ENCODE data around the gene NR4A1. TPM values are rescaled to one million over a fixed set of nuclear protein-coding genes. Genes with fewer than 3 reads are reported as not detected.

The NR4A1 gene
- total RNA-seq, 1 experiment from 2014 or later: 2.5 TPM

DNA sequence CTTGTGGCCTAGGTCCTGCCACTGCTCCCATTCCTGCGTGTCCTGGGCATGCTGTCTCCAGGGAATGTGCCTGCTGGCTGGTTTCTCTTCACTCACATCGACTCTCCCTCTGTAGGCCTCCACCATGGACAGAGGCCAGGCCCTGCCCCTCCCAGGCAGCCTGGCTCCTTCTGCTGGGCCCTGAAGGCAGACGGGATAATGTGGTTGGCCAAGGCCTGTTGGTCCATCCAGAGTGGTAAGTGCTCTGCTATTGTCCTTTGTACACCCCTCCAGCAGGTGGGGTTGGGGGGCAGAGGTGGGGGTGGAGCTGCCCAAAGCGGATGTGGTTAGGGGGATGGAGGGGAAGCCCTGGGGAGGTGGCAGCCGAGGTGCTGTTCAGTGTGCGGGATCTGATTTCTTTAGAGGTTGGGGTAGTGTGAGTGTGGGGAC lies 9.5 kb upstream of the NR4A1 start:
- DNase-seq (ENCODE audit: low read depth): peak; percentile 43

DNA sequence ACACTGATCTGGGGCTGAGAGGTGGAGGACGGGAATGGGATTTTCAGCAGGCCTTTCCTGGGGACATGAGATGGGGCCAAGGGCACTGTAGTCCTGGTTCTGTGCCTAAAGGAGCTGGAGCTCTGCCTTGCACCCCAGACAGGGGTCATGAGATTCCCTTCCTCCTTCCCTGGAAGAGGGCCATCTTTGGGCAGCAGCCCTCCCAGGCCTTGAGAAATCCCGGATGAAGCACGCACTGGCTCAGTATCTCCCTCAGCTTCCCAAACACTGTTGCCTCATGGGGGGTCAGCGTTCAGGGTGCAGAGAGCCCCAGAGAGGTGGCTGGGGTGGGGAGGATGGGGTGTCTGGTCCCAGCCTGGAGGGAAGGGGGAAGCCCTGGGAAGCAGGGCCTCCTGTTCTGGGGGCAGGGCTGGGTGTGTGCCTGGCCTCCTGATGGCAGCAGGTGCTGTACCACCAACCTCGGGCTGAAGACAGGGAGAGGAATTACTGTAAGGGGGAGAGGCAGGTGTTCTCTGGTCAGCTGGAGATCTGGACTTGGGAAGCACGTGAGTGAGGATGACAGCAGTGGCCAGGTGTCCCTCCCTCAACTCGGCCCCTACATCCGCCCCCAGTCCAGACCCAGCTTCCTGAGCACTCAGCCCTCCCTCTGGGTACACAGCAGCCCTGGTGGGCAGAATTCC lies 8.4 kb upstream of the NR4A1 start:
- no peak for DNase-seq (ENCODE audit: low read depth)

DNA sequence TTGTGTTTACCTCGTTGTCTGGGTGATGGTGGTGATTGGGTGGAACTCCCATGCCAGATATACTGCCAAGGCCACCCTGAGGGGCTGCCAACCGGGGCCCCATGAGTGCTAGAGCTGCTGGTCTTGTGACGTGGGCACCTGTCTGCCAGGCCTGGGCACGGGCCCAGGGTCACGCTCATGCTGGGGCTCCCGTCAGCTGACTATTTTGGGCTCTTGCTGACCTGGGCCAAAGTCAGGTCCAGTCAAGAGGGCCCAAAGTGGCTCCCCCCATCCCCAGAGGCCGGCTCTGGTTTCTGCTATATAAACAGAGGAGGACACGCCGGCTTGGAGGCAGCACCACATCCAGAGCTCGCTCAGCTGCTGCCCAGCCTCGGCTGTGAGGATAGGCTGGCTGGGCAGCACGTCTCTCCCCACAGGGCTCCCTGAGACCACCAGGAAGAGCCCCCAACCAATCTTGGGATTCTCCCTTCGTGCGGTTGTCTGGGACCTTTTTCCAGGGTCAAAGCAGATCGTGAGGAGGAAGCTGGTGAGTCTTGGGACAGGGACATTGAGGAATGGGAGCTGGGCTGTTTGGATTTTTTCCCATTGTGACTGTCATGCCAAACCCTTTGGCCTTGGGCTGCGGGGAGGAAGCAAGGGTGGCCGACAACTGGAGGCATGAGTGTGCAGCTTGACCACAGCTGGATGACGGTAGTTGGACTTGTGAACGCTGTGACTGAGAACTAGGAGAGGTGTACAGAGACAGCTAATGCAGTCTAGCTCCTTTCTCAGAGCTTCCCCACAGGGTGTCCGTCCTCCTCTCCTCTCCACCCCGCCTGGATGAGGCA lies 7.6 kb upstream of the NR4A1 start:
- DNase-seq (ENCODE audit: low read depth): peak; percentile 38

- DNase-seq (ENCODE audit: low read depth): peak; percentile 62
These were observed 6.8 kb upstream of the NR4A1 start for GRCh38 chr12:52044292-52044983.

- no peak for DNase-seq (ENCODE audit: low read depth)
These were observed 5.4 kb upstream of the NR4A1 start for GRCh38 chr12:52045794-52046199.

DNA sequence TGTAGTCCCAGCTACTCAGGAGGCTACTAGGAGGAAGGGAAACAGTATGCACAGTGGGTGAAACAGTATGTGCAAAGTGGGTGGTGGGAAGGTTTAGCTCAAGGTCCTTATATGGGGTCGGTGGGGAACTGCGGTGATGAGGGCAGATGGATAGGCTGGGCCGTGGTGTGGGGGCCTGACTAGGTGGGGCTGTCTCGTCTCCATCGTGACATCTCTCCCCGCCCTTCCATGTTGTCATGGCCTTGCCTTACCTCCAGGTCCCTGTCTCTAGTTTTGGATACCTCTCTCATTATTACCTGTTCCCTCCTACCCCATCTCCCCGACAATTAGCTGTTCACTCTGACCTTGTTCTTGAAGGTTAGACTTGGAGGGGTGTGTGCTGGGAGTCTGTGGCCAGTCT lies 4.4 kb upstream of the NR4A1 start:
- DNase-seq (ENCODE audit: low read depth): no peak

GRCh38 chr12:52049286-52049685 lies 2.0 kb upstream of the NR4A1 start:
- no peak for DNase-seq (ENCODE audit: low read depth)

- DNase-seq (ENCODE audit: low read depth): no peak
These were observed 1.6 kb upstream of the NR4A1 start for GRCh38 chr12:52049688-52050087.

DNA sequence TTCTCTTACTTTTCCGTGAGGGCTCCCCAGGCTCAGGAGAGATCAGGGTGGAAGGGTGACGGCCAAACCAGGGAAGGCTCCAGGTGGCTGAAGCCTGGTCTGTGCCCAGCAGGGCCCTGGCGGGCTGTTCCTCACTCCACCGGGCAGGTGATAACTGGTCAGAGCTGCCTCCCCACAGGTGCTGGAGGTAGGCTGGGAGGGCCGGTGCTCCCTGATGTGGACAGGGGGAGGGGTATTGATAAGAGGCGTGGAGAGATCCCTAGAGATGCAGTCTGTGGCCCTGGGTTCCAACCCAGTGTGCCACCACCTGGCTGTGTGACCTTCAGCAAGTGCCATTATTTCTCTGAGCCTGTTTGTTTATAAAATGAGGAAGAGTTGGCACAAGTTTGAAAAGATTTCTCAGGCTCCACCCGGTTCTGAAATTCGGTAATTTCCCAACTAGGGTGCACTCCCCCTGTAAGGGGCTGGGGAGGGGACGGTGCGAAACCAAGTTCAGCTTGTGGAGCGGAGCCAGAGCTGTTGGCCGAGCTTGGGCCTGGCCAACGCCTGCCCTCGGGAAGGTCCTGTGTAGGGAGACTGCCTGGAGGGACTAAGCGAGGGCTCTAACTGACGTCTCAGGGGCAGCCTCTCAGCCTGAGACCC lies 1.0 kb upstream of the NR4A1 start:
- no peak for DNase-seq (ENCODE audit: low read depth)

DNA sequence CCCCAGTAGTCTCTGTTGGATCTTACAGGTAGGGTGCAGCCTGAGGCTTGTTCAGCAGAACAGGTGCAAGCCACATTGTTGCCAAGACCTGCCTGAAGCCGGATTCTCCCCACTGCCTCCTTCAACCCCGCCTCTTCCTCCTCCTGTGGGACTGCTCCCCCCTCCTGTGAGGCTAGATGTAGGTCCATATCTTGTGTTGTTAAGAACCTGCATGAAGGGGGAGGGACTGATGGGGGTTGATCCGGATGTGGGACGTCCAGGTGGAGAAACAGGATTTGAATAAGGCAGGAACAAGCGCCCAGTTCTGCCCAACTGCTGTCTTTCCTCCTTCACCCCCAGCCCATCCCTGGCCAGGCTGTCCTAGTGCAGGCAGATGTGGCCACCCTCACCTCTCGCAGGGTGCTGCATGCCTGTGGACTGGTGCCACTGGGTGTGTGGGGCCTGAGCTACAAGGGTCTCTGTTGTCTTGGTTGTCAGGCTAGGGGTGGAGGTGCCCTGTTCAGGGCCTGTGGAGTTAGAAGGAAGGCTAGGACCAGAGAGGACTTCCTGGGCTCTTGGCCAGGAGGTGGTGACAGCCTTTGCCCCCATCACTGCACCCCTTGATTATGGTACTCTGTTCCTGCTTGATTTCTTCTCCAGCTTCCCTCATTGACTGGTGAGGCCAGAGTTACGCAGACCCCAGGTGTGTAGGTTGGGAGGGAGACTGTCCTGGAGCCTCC lies 1.4 kb downstream of the NR4A1 start:
- DNase-seq (ENCODE audit: low read depth): peak; percentile 24

- DNase-seq (ENCODE audit: low read depth): peak; percentile 27
These were observed 2.4 kb downstream of the NR4A1 start for GRCh38 chr12:52053536-52054209.

- no peak for DNase-seq (ENCODE audit: low read depth)
These were observed 3.1 kb downstream of the NR4A1 start for GRCh38 chr12:52054231-52054832.

- peak; percentile 21 for DNase-seq (ENCODE audit: low read depth)
These were observed 3.8 kb downstream of the NR4A1 start for GRCh38 chr12:52054833-52055730.

DNA sequence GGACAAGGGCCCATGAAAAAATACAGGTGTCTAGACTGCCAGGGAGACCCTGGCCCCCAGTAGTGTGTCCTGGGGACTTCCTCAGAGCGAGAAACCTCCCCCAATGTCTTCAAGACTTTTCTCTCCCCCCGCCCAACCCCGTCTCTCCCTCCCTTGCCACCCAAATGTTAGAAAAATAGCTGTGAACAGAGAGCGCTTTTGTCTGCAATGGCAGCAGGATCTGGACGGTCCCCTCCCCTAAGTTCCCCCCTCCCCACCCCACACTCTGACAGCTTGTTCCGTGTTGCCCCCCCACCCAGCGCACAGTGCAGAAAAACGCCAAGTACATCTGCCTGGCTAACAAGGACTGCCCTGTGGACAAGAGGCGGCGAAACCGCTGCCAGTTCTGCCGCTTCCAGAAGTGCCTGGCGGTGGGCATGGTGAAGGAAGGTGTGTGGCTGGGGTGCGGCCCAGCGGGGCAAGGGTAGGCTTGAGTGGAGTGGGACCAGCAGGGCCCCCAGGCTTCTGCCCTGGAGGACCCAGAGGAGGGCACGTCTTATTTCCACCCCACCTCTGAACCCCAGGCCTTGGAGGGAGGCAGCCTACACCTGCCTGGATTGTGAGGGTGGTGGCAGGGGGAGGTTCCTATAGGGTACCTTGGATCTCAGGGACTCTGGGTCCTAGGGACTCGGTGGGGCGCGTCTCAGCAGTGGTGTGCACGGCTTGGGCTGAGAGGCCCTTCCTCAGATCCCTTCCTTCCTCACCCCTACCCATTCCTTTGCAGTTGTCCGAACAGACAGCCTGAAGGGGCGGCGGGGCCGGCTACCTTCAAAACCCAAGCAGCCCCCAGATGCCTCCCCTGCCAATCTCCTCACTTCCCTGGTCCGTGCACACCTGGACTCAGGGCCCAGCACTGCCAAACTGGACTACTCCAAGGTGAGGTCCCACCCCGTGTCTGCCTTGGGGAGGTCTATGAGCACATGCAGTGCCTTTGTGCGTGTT lies 4.8 kb downstream of the NR4A1 start:
- no peak for DNase-seq (ENCODE audit: low read depth)

- DNase-seq (ENCODE audit: low read depth): no peak
These were observed 5.8 kb downstream of the NR4A1 start for GRCh38 chr12:52056801-52057637.

DNA sequence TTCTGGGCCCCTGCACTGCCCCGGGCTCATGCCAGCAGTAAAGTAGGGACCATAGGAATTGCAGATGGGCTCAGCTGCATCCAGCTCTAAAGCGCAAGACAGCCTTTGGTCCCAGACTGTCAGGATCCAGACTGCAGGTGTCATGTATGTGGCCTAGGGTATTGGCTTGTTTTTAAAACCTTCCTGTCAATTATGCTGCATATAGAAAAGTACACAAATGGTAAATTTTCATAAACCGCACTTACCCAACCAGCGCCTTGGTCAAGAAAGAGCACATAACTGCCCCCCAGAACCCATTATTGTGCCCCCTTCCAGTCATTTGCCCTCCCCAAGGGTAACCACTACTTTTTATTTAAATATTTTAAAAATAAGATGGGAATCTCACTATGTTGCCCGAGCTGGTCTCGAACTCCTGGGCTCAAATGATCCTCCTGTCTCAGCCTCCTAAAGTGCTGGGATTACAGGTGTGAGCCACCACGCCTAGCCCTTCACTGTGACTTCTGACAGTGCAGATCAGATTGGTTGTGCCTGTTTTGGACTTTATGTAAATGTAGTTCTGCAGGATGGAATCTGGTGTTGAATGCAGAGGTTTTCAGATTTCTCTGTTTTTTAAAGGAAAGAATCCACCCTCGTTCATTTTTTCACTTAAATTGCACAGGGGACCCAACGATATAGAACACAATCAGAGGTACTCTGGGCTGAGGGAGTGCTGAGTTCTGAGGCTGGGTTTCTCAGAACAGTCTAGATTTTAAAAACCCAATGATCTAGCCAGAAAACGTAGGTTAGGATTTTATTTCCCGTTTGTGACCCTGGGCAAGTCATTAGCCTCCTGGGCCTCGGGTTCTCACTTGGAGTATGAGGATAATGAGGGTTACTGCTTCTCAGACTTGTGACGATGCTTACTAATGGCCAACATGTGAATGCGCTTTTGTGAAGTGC lies 6.7 kb downstream of the NR4A1 start:
- no peak for DNase-seq (ENCODE audit: low read depth)
